GM19193 (cell line): Measurements from ENCODE around the gene SF3B4.

ENCODE experiments used
- POLR2A ChIP-seq: IDR thresholded peaks from 4 replicates; pipeline ENCODE4 v1.6.1; 2011; ENCODE audit not compliant: insufficient read depth, insufficient read length; ENCODE audit errors: extremely low read depth

The SF3B4 gene

GRCh38 chr1:149916898-149917252 lies 10.7 kb downstream of the SF3B4 start:
- no peak for TF ChIP-seq POLR2A

GRCh38 chr1:149916193-149916897 lies 11.3 kb downstream of the SF3B4 start:
- no peak for TF ChIP-seq POLR2A

- no peak for TF ChIP-seq POLR2A
These were observed 12.0 kb downstream of the SF3B4 start for GRCh38 chr1:149915429-149916192.

- TF ChIP-seq POLR2A, result no peak
These were observed 13.1 kb downstream of the SF3B4 start for GRCh38 chr1:149914545-149914944.

GRCh38 chr1:149906570-149907075 lies 21.0 kb downstream of the SF3B4 start:
- TF ChIP-seq POLR2A, result no peak

GRCh38 chr1:149903836-149904491 lies 23.6 kb downstream of the SF3B4 start:
- TF ChIP-seq POLR2A, result no peak

- peak; percentile 60 for TF ChIP-seq POLR2A
These were observed 27.9 kb downstream of the SF3B4 start, which contains the start of gene BOLA1 for GRCh38 chr1:149899460-149900284. Gene BOLA1 (plus strand): TSS chr1:149899568. CDS start chr1:149900060, 492 bp downstream.

GRCh38 chr1:149896575-149896974 lies 31.0 kb downstream of the SF3B4 start:
- TF ChIP-seq POLR2A, result no peak

- no peak for TF ChIP-seq POLR2A
These were observed 38.7 kb downstream of the SF3B4 start for GRCh38 chr1:149888999-149889289.

GRCh38 chr1:149888247-149888998 lies 39.2 kb downstream of the SF3B4 start:
- TF ChIP-seq POLR2A, result peak; percentile 94

GRCh38 chr1:149887456-149888246 lies 40.0 kb downstream of the SF3B4 start:
- TF ChIP-seq POLR2A, result peak; percentile 91

- TF ChIP-seq POLR2A, result peak; percentile 33
These were observed 40.5 kb downstream of the SF3B4 start for GRCh38 chr1:149887196-149887455.

GRCh38 chr1:149886396-149887195 lies 41.0 kb downstream of the SF3B4 start:
- TF ChIP-seq POLR2A, result peak; percentile 87
